Activated CD4-positive, alpha-beta T cell treated with anti-CD3 and anti-CD28 coated beads, Interleukin-2, Interleukin-4, amounts not matched to agents 100 ng/mL and 50 ng/mL, durations not matched to agents 16 hours and 8 hours (primary cell): ENCODE measurements around the gene CNP.

Experiments
- DNase-seq: peaks from one replicate; pipeline ENCODE4 v3.0.0-alpha.2; 2020; ENCODE audit warnings: low spot score

The CNP gene

GRCh38 chr17:41973408-41973811, 6.8 kb downstream of the CNP start:
- no peak for DNase-seq

DNA sequence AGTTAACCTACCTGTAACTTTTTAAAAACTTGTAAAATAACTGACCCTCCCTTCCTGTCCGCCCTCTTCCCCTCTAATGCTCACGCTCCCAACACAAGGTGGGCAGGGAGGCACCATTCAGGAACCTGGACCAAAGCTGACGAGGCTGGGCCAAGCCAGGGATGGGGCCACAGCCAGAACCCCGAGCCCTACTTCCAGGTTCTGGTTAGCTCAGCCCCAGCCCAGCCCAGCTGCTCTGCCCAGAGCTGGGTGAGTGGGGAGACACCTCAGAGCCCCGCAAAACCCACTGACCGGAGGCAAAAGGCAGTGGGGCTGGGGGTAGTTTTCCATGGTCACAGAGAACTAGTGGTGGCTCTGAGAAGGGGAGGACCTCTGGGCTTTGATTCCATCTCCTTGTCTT, 7.4 kb downstream of the CNP start:
- no peak for DNase-seq

DNA sequence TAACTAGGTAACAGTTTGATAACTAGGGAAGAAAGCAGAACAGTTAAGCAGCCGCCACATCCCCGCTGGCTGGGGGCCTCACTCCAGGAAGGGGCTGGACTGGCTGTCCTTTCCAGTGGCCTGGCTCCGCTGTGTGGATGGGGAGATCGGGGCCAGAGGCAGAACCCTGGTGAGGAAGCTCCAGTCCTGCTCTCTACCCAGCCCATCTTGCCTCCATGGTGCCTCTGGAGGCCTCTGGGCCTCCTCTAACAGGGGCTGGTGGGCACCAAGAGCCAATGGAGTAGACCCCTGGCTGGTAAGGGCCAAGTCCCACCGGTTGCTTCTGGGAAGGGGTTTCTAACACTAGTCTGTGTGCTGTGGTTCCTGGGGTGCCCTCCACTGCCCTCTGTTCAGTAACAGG, 8.1 kb downstream of the CNP start:
- DNase-seq = no peak

DNA sequence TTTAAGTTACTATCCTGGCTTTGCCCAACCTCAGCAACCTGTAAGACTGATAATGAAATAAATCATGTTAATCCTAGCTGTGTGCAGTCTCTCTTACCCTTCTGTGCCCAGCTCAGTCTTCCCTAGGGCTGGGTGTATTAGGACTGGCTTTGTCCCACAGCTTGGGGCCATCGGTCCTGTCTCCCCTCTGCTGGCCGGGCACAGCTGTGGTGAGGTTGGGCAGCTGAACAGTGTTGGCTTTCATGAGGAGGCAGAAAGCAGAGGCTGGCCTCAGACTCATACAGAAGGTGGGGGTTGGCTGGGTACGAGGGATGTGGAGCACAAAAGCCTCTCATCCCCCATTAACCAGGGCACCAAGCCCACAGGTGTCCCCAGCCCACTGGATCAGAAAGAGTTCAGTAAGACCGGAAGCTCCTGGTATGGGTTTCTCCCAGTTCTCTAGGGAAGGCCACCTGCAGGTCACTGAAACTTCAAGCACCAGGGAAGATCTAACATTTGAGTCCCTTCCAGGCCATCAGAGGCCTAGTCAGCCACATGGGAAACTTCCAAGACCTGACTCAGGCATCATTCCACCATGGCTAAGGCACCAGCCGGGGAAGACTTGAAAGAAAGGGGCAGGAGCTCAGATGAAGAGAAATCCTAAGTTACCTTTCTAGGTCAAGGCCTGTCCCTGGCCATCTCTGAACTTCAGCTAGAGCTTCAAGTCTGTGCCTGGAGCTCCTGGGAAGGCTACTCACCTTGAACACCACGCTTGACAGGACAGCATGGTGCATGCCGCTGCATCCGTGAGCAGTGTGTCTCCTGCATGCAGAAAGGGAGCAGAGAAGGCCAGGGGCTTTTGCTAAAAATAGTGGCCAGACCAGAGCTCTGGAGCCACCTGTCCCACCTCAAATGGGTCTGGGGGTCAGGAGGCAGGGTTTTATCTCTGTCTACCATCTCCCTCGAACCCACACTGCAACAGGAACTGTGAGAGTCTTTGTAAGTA, 8.8 kb downstream of the CNP start:
- DNase-seq = no peak

- no peak for DNase-seq
These were observed 9.7 kb downstream of the CNP start for GRCh38 chr17:41976142-41976768.

GRCh38 chr17:41977991-41978390, 11.4 kb downstream of the CNP start:
- no peak for DNase-seq

DNA sequence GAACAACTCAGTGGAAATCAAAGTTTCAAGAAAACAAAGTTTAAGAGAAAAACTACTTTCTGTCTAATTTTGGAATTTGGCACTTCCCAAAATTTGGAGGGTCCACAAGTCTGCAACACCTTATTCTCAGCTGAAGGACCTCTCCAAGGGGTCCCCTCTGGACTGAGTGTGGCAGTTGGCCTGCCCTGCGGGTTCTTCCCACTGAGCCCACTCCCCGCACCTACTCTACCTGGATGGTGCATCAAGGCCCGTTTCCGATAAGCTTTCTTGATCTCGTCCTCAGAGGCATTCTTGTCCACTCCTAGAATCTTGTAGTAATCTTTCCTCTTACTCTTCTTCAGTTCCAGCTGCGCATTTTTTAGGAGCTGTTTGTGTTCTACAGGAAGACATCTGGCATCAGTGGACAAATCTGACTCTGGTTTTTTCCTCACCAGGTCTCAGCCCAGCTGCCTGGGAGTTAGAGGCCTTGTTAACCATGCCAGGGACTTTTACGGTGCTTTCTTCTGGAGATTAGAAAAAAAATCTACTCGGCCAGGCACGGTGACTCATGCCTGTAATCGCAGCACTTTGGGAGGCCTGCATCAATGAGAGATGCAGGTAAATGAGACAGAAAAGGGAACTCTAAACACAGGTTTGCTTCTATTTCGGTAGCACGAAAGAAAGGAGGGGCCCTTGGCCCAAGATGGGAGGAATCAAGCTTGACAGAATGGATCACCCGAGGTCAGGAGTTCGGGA, 15.6 kb downstream of the CNP start:
- DNase-seq = no peak

DNA sequence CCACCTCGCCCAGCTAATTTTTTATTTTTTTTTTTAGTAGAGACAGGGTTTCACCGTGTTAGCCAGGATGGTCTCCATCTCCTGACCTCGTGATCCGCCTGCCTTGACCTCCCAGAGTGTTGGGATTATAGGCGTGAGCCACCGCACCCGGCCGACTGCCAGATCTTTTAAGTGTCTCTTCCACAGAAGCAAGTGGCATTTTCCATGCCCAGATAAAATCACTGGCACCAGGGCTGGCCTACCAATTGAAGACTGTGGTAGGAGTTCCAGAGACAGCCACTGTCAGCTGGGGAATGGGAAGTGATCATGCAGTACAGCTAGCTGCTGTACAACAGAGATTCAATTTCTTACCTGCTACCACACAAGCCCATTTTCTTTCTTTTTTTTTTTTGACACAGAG, 17.9 kb downstream of the CNP start:
- DNase-seq = no peak

- no peak for DNase-seq
These were observed 19.3 kb downstream of the CNP start for GRCh38 chr17:41985919-41986318.

DNA sequence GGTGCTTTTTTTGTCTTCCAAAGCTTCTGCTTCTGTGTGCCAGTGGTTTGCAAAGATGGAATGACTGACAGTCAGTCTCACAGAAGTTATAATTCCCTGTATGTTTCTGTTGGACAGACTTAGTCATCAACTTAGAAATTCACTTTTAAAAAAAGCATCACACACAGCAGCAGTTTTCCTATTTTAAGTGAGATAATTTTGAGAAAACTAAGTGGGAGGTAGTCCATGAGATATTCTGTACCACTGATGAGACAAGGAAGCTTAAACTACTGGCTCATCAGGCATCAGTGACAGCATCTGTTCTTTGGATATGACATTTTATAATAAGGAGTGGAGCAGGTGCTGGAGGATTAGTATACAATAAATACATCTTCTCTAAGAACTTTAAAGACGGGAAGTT, 20.0 kb downstream of the CNP start:
- DNase-seq = no peak

DNA sequence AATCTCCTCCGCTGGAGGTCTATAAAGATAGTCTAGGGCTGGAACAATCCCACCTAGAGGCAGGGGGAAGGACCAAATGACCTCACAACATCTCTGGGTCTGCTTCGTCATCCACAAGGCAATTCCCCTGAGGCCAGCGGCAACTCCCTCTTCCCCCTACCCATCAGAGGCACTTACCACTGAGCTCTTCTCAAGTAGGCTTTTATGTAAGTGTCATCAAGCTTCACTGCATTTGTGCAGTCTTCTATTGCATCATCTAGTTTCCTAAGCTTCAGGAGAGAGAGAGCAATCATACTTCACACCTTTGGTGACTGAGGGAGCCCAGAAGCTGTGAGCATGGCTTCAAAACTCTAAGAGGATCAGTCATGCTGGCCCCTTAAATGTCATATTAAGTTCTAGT, 21.0 kb downstream of the CNP start:
- DNase-seq = peak; percentile 16

- DNase-seq = no peak
These were observed 21.8 kb downstream of the CNP start for GRCh38 chr17:41988418-41988817.

DNA sequence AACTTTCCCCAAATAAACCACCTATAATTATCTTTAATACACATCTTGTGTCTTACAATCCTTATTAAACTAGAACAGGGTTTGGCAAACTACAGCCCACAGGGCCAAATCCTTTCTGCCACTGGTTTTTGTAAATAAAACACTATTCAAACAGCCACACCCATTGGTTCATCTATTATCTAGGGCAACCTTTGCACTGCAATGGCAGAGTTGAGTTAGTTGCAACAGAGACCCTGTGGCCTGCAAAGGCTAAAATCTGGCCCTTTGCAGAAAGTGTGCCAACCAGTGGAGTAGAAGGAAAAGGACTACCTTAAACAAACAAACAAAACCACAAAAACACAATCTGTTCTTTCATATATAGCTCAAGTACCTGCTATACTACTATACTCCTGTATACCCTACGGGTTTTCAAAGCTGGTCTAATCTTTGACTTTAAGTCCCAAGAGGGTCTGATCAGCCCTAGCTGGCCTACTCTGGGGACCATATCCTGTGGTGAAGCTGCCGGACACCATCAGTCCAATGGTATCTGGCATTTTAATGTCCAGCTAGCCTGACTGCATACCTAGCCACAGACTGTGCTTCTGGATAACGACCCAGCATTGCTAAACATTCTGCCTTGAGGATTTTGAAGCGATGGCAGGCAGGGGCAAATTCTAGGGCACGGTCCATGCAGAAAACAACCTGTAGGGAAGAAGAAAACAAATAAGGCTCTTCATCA, 23.3 kb downstream of the CNP start:
- DNase-seq = no peak

DNA sequence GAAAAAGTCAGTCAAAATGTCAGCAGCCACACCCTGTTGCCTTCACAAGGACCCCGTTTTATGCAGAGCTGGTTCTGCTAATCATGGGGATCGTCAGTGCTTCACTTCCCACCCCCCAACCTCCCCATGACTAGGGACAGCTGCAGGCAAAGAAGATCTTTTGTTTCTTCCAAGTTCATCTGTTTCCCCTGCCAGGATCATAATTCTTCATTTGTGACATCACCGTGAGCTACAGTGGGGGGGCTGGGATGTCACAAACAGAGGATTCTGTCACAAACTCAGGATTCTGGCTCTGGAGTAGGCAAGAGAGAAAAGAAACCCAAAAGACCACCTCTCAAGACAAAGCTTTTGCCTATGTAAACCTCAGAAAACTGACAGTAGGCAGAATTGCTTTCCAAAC, 26.0 kb downstream of the CNP start:
- DNase-seq = no peak

GRCh38 chr17:41996855-41997164, 30.2 kb downstream of the CNP start:
- no peak for DNase-seq

- no peak for DNase-seq
These were observed 31.9 kb downstream of the CNP start for GRCh38 chr17:41998497-41998896.

DNA sequence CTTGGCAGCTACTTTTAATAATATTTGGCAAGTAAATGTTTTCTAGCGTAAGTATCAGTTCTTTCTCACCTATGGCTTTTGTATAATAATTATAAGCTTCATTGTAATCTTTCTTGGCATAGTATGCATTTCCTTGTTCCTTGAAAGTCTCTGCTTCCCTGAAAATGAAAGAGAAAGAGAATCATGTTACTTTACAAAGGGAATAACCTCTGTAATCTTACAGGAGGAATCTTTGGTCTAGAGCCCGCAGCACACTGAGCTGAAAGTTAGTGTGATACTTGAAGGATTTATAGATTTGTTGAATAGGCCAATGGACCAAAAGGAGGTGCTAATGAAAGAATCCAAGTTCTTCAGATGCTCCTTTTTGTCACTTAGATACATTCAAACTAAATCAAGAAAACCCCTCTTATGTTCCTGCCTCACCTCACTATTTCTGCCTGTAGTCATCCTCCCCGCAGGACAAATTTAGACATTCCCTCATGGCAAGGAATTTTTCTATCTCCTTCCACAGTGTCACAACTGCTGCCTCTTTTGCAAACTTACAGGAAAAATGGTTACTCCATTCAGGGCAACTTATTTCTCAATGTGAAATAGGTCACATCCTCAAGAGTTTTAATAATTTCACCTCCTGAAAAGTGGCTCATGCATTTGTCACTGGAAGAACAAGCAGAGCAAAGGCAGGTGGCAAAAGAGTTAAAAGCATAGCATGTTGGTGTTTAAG, 34.0 kb downstream of the CNP start:
- DNase-seq = no peak

GRCh38 chr17:42001729-42002128, 35.1 kb downstream of the CNP start:
- DNase-seq = no peak

- DNase-seq = no peak
These were observed 35.7 kb downstream of the CNP start for GRCh38 chr17:42002175-42002791.

DNA sequence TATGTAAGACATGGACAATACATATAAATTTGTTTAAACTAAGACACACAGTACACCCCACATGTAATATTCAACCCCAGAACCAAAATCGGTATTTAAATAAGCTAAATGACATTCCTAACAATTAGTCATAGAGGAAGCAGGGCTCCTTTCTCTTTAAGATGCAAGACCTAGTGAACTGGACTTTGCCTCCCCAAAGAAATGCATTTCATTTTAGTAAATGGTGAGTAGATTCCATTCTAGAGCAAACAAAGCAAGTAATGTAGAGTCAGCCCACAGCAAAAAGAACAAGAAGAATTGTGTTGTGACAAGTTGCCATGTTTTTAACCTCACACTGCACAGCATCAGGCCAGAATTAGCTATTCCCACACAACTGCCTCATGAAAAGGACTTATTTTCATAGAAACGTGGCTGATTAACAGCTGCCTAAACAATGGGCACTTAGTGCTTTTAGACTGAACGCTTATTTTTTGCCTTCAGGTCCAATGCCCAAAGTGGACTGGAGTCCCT, 36.3 kb downstream of the CNP start:
- DNase-seq = no peak

DNA sequence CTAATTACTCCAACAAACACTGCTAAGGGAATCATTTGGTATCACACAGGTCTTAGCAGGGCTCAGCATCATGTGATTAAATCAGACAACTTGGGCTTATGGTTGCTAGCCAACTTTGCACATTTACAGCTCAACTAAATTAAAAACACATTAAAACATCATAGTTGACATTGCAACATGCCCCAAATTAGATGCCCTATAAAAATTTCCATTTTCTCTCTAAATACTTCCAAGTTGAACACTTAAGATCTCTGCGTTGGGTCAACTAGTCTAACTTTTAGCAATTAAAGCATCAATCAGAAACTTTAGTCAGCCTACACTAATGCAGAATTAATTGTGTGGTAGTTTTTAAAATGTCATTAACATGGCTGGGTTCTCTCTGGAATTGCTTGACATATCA, 38.6 kb downstream of the CNP start:
- DNase-seq = no peak
